ENCODE data around the gene SRF. TPM values are rescaled to one million over a fixed set of nuclear protein-coding genes. Genes with fewer than 3 reads are reported as not detected.

Gene SRF
- total RNA-seq, 2 experiments from 2014 or later = 22.8 to 24.2 TPM

- CTCF ChIA-PET (ENCODE audit: unreplicated experiment) = no interaction called here
- Histone ChIP-seq H3K4me1 (ENCODE audit: insufficient read depth, low read length, poor library complexity, severe bottlenecking) (no peaks in the 10 kb centered on the region), H4K20me1 (ENCODE audit: insufficient read depth, low read length) (no peaks in the 10 kb centered on the region), H3K79me2 (ENCODE audit: insufficient read depth, low read depth, low read length) (no peaks in the 10 kb centered on the region), H3K9me2 (ENCODE audit: insufficient read depth, low read length) (no peaks in the 10 kb centered on the region), H3K9me3 (ENCODE audit: low read length) (no peaks in the 10 kb centered on the region), H2AFZ (ENCODE audit: low read length) (no peak overlapping the region), H3K4me3 (ENCODE audit: low read depth, low read length, poor library complexity, severe bottlenecking) (no peak overlapping the region), H3K4me2 (ENCODE audit: low read length) (no peak overlapping the region), H3K36me3 (ENCODE audit: insufficient read depth, low read length) (no peaks in the 10 kb centered on the region), H3K27ac (ENCODE audit: low read depth, low read length, poor library complexity, severe bottlenecking) (no peak overlapping the region)
- POLR2A ChIA-PET = interaction anchor here (0.6 kb wide), 3 partner anchors 13 to 283 kb away, joined by 3 read pairs; partner anchors contain the start of gene PPP2R5D
- intact Hi-C loops (cut with micrococcal nuclease; ENCODE audit: unreplicated experiment) = no loop called here
- TF ChIP-seq EZH2phosphoT487 (IDR thresholded peaks at IDR 0.05; ENCODE audit: borderline replicate concordance, low read depth, low read length) (no peak), CTCF (conservative IDR thresholded peaks at IDR 0.05; ENCODE audit: low read length) (no peak)
- DNase-seq (ENCODE audit: low spot score) = no peak
- no TSS peak for BruUV-seq (replicated peaks)
Observed at GRCh38 chr6:43150051-43150751, 20.9 kb upstream of the SRF start.

DNA sequence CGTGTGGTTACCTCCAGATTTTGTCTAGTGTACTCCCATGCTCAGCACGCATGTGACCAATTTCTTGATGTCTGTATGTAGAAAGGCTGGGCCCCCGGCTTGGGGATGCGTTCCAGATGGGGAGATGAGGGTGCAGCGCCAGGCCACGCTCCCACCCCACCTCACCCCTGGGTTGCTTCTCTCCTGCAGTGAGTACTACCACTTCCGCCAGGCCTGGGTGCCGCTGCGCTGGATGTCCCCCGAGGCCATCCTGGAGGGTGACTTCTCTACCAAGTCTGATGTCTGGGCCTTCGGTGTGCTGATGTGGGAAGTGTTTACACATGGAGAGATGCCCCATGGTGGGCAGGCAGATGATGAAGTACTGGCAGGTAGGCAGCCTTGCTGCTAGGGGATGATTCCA, 11.5 kb upstream of the SRF start:
- Histone ChIP-seq H3K9me2 (ENCODE audit: insufficient read depth, low read length) (no peaks in the 10 kb centered on the region), H3K79me2 (ENCODE audit: insufficient read depth, low read depth, low read length) (no peaks in the 10 kb centered on the region), H3K27ac (ENCODE audit: low read depth, low read length, poor library complexity, severe bottlenecking) (no peak overlapping the region), H3K36me3 (ENCODE audit: insufficient read depth, low read length) (no peaks in the 10 kb centered on the region), H3K4me3 (ENCODE audit: low read depth, low read length, poor library complexity, severe bottlenecking) (no peak overlapping the region), H3K9me3 (ENCODE audit: low read length) (no peaks in the 10 kb centered on the region), H3K4me1 (ENCODE audit: insufficient read depth, low read length, poor library complexity, severe bottlenecking) (no peaks in the 10 kb centered on the region), H2AFZ (ENCODE audit: low read length) (no peak overlapping the region), H4K20me1 (ENCODE audit: insufficient read depth, low read length) (no peaks in the 10 kb centered on the region), H3K4me2 (ENCODE audit: low read length) (no peak overlapping the region)
- DNase-seq (ENCODE audit: low spot score) = no peak
- BruUV-seq (replicated peaks) = no TSS peak
- POLR2A ChIA-PET = no interaction called here
- intact Hi-C loops (cut with micrococcal nuclease; ENCODE audit: unreplicated experiment) = no loop called here
- TF ChIP-seq CTCF (conservative IDR thresholded peaks at IDR 0.05; ENCODE audit: low read length) (no peak), EZH2phosphoT487 (IDR thresholded peaks at IDR 0.05; ENCODE audit: borderline replicate concordance, low read depth, low read length) (no peak)
- CTCF ChIA-PET (ENCODE audit: unreplicated experiment) = no interaction called here

GRCh38 chr6:43163899-43164298, 7.2 kb upstream of the SRF start:
- no peak overlapping the region for H3K4me2 ChIP-seq (ENCODE audit: low read length)
- intact Hi-C loops (cut with micrococcal nuclease; ENCODE audit: unreplicated experiment) = no loop called here
- H3K27ac ChIP-seq (ENCODE audit: low read depth, low read length, poor library complexity, severe bottlenecking) = no peak overlapping the region
- no peaks in the 10 kb centered on the region for H3K36me3 ChIP-seq (ENCODE audit: insufficient read depth, low read length)
- no TSS peak for BruUV-seq (replicated peaks)
- no peaks in the 10 kb centered on the region for H3K4me1 ChIP-seq (ENCODE audit: insufficient read depth, low read length, poor library complexity, severe bottlenecking)
- no peak for DNase-seq (ENCODE audit: low spot score)
- ChIA-PET POLR2A (interaction anchor here (0.7 to 1.2 kb wide), 2 partner anchors 67 to 215 kb away, joined by 3 to 4 read pairs; no protein-coding TSS in a partner anchor), CTCF (ENCODE audit: unreplicated experiment) (no interaction called here)
- no peak overlapping the region for H3K4me3 ChIP-seq (ENCODE audit: low read depth, low read length, poor library complexity, severe bottlenecking)
- no peak overlapping the region for H2AFZ ChIP-seq (ENCODE audit: low read length)
- no peaks in the 10 kb centered on the region for H3K9me2 ChIP-seq (ENCODE audit: insufficient read depth, low read length)
- TF ChIP-seq CTCF (conservative IDR thresholded peaks at IDR 0.05; ENCODE audit: low read length) (no peak), EZH2phosphoT487 (IDR thresholded peaks at IDR 0.05; ENCODE audit: borderline replicate concordance, low read depth, low read length) (no peak)
- no peaks in the 10 kb centered on the region for H4K20me1 ChIP-seq (ENCODE audit: insufficient read depth, low read length)
- H3K9me3 ChIP-seq (ENCODE audit: low read length) = no peaks in the 10 kb centered on the region
- H3K79me2 ChIP-seq (ENCODE audit: insufficient read depth, low read depth, low read length) = no peaks in the 10 kb centered on the region

Data from OCI-LY7 (cell line).